GM21619 (cell line): Measurements from ENCODE around the gene MAP7.
A peak's percentile ranks its signal among the peaks of the same experiment; 100 is the strongest.

Source experiments
- ATAC-seq: cut with Tn5 transposase; IDR thresholded peaks from one replicate; pipeline ENCODE4 v1.9.1; 2021; ENCODE audit not compliant: unreplicated experiment

MAP7 gene

GRCh38 chr6:136343700-136344099 is 206.5 kb downstream of the MAP7 start:
- ATAC-seq = no peak

- no peak for ATAC-seq
Observed at GRCh38 chr6:136343275-136343674, 206.9 kb downstream of the MAP7 start.

- no peak for ATAC-seq
Observed at GRCh38 chr6:136341967-136342366, 208.3 kb downstream of the MAP7 start.

- no peak for ATAC-seq
Observed at GRCh38 chr6:136341367-136341766, 208.9 kb downstream of the MAP7 start.

GRCh38 chr6:136338486-136338885 is 211.7 kb downstream of the MAP7 start:
- ATAC-seq = no peak

- no peak for ATAC-seq
Observed at GRCh38 chr6:136337606-136338005, 212.6 kb downstream of the MAP7 start.

- no peak for ATAC-seq
Observed at GRCh38 chr6:136337121-136337520, 213.1 kb downstream of the MAP7 start.

- ATAC-seq = no peak
Observed at GRCh38 chr6:136335736-136336363, 214.4 kb downstream of the MAP7 start.

- ATAC-seq = no peak
Observed at GRCh38 chr6:136334853-136335252, 215.4 kb downstream of the MAP7 start.

GRCh38 chr6:136334465-136334846 is 215.8 kb downstream of the MAP7 start:
- no peak for ATAC-seq

- no peak for ATAC-seq
Observed at GRCh38 chr6:136333824-136334464, 216.3 kb downstream of the MAP7 start.

GRCh38 chr6:136331461-136331860 is 218.8 kb downstream of the MAP7 start:
- ATAC-seq = no peak

- ATAC-seq = no peak
Observed at GRCh38 chr6:136330634-136331033, 219.6 kb downstream of the MAP7 start.

GRCh38 chr6:136326038-136326553 is 224.1 kb downstream of the MAP7 start:
- ATAC-seq = no peak

- no peak for ATAC-seq
Observed at GRCh38 chr6:136324686-136325380, 225.4 kb downstream of the MAP7 start.

GRCh38 chr6:136323431-136324112 is 226.7 kb downstream of the MAP7 start:
- ATAC-seq = no peak

GRCh38 chr6:136319732-136320131 is 230.5 kb downstream of the MAP7 start:
- ATAC-seq = no peak

GRCh38 chr6:136318676-136319075 is 231.5 kb downstream of the MAP7 start:
- no peak for ATAC-seq

GRCh38 chr6:136317971-136318370 is 232.3 kb downstream of the MAP7 start:
- ATAC-seq = no peak

- peak; percentile 76 for ATAC-seq
Observed at GRCh38 chr6:136317021-136317694, 233.1 kb downstream of the MAP7 start.

- ATAC-seq = no peak
Observed at GRCh38 chr6:136315594-136315993, 234.6 kb downstream of the MAP7 start.
